Neural cell (in vitro differentiated cells): Measurements from ENCODE around the gene UBE2E3.

ENCODE experiments used
- EP300 ChIP-seq: fragments of 450-650 bp; conservative IDR thresholded peaks from 2 replicates; pipeline ENCODE4 v1.6.1; 2014; ENCODE audit warnings: antibody characterized with exemption, mild to moderate bottlenecking, moderate library complexity; ENCODE audit not compliant: poor library complexity, severe bottlenecking
- MXI1 ChIP-seq: fragments of 450-650 bp; conservative IDR thresholded peaks from 2 replicates; pipeline ENCODE4 v1.6.1; 2014; ENCODE audit warnings: antibody characterized with exemption, mild to moderate bottlenecking; ENCODE audit not compliant: poor library complexity, severe bottlenecking
- POLR2AphosphoS5 ChIP-seq: IDR thresholded peaks from 2 replicates; pipeline ENCODE4 v1.6.1; 2012
- TAF1 ChIP-seq: IDR thresholded peaks from 2 replicates; pipeline ENCODE4 v1.6.1; 2012; ENCODE audit warnings: low read depth
- TF ChIP-seq, protein P1 (sequence below): fragments of 450-650 bp; IDR thresholded peaks from 2 replicates; pipeline ENCODE4 v1.5.1; 2014; ENCODE audit warnings: antibody characterized with exemption, mild to moderate bottlenecking, moderate library complexity; ENCODE audit not compliant: poor library complexity, severe bottlenecking

- TF ChIP-seq MXI1: no peak
- TF ChIP-seq, protein P1, sequence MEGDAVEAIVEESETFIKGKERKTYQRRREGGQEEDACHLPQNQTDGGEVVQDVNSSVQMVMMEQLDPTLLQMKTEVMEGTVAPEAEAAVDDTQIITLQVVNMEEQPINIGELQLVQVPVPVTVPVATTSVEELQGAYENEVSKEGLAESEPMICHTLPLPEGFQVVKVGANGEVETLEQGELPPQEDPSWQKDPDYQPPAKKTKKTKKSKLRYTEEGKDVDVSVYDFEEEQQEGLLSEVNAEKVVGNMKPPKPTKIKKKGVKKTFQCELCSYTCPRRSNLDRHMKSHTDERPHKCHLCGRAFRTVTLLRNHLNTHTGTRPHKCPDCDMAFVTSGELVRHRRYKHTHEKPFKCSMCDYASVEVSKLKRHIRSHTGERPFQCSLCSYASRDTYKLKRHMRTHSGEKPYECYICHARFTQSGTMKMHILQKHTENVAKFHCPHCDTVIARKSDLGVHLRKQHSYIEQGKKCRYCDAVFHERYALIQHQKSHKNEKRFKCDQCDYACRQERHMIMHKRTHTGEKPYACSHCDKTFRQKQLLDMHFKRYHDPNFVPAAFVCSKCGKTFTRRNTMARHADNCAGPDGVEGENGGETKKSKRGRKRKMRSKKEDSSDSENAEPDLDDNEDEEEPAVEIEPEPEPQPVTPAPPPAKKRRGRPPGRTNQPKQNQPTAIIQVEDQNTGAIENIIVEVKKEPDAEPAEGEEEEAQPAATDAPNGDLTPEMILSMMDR: no peak
- no peak for TF ChIP-seq EP300
- TF ChIP-seq TAF1: no peak
- no peak for TF ChIP-seq POLR2AphosphoS5
These were observed 19.0 kb downstream of the UBE2E3 start for GRCh38 chr2:180999274-180999964.
